MCF 10A (cell line): ENCODE data around the gene B4GALT2. TPM values are rescaled to one million over a fixed set of nuclear protein-coding genes. Genes with fewer than 3 reads are reported as not detected.

Experiments
- BruUV-seq: library from RNA; stranded (reverse); fragments of 400-500 nt; replicated peaks from 2 replicates; lab custom pipeline; 2021; lab: Mats Ljungman, UMichigan
- CTCF ChIA-PET: fragments of 300-600 bp; sonication (Branson Sonifier 250); formaldehyde crosslinking; extraction: SDS; loops from one replicate; lab custom pipeline; 2021; ENCODE audit warnings: antibody characterized with exemption, inconsistent platforms; lab: Yijun Ruan, JAX
- POLR2A ChIA-PET: fragments of 300-600, 350-650 bp; sonication (Branson Sonifier 250); formaldehyde crosslinking; extraction: SDS; loops from one replicate; lab custom pipeline; 2020; ENCODE audit warnings: antibody characterized with exemption, inconsistent platforms; lab: Yijun Ruan, JAX
- DNase-seq: peaks from one replicate; pipeline ENCODE4 v3.0.0-alpha.2; 2018; ENCODE audit not compliant: unreplicated experiment
- H3K27ac Mint-ChIP-seq: one replicate; pipeline ENCODE4 v1.8.0; 2022; ENCODE audit warnings: mild to moderate bottlenecking, low read depth, mixed read lengths; ENCODE audit not compliant: unreplicated experiment
- H3K27me3 Mint-ChIP-seq: one replicate; pipeline ENCODE4 v1.8.0; 2022; ENCODE audit warnings: mixed read lengths; ENCODE audit not compliant: insufficient read depth, unreplicated experiment
- H3K36me3 Mint-ChIP-seq: one replicate; pipeline ENCODE4 v1.8.0; 2022; ENCODE audit warnings: mild to moderate bottlenecking, moderate library complexity, mixed read lengths; ENCODE audit not compliant: insufficient read depth, unreplicated experiment
- H3K4me1 Mint-ChIP-seq: one replicate; pipeline ENCODE4 v1.8.0; 2022; ENCODE audit warnings: mixed read lengths; ENCODE audit not compliant: insufficient read depth, unreplicated experiment
- H3K4me3 Mint-ChIP-seq: one replicate; pipeline ENCODE4 v1.8.0; 2022; ENCODE audit warnings: mild to moderate bottlenecking, moderate library complexity, mixed read lengths; ENCODE audit not compliant: unreplicated experiment
- H3K9me3 Mint-ChIP-seq: one replicate; pipeline ENCODE4 v1.8.0; 2022; ENCODE audit warnings: mixed read lengths; ENCODE audit not compliant: unreplicated experiment
- CTCF ChIP-seq: fragments of 200-600 bp; IDR thresholded peaks from one replicate; pipeline ENCODE4 v1.8.0; 2022; ENCODE audit warnings: antibody characterized with exemption, mild to moderate bottlenecking; ENCODE audit not compliant: unreplicated experiment
- intact Hi-C: fragments of 100-400 bp; cut with micrococcal nuclease; formaldehyde crosslinking; loops from 2 replicates; pipeline ENCODE4 v1.14.1; 2022
- total RNA-seq: library from RNA; stranded (reverse); gene quantifications from 2 replicates; pipeline ENCODE4 v1.2.3, GENCODE V29; 2022

B4GALT2 gene
- total RNA-seq, 1 experiment from 2014 or later, result 68.4 TPM

- Mint-ChIP-seq H3K4me3 (no peak overlapping the region), H3K27ac (no peak overlapping the region), H3K27me3 (no peaks in the 10 kb centered on the region), H3K9me3 (no peaks in the 10 kb centered on the region), H3K36me3 (peaks cover 26% of the 10 kb centered on the region), H3K4me1 (peaks cover 30% of the 10 kb centered on the region)
- no TSS peak for BruUV-seq
- intact Hi-C loops, result no loop called here
- ChIA-PET CTCF (interaction anchor here (0.6 kb wide), 1 partner anchor 26 kb away, joined by 3 read pairs; no protein-coding TSS in a partner anchor), POLR2A (no interaction called here)
- no peak for TF ChIP-seq CTCF
- no peak for DNase-seq
Observed at GRCh38 chr1:43984855-43985254, 5.8 kb downstream of the B4GALT2 start.

- no peak for TF ChIP-seq CTCF
- Mint-ChIP-seq H3K27me3 (no peaks in the 10 kb centered on the region), H3K4me1 (peaks cover 21% of the 10 kb centered on the region), H3K36me3 (peaks cover 31% of the 10 kb centered on the region), H3K9me3 (no peaks in the 10 kb centered on the region), H3K27ac (peak overlapping the region; percentile 19), H3K4me3 (no peak overlapping the region)
- intact Hi-C loops, result no loop called here
- POLR2A ChIA-PET, result no interaction called here
- CTCF ChIA-PET, result interaction anchor here (0.5 to 0.6 kb wide), 2 partner anchors 13 to 612 kb away, joined by 3 to 4 read pairs; no protein-coding TSS in a partner anchor
- no TSS peak for BruUV-seq
- no peak for DNase-seq
Observed at GRCh38 chr1:43985984-43986595, 7.1 kb downstream of the B4GALT2 start.

GRCh38 chr1:43986712-43987111 lies 7.7 kb downstream of the B4GALT2 start:
- no peak overlapping the region for H3K27ac Mint-ChIP-seq
- ChIA-PET CTCF (interaction anchor here (0.6 to 1.2 kb wide), 2 partner anchors 12 to 62 kb away, joined by 3 to 6 read pairs; no protein-coding TSS in a partner anchor), POLR2A (no interaction called here)
- no peak for TF ChIP-seq CTCF
- H3K9me3 Mint-ChIP-seq, result no peaks in the 10 kb centered on the region
- H3K36me3 Mint-ChIP-seq, result peaks cover 37% of the 10 kb centered on the region
- BruUV-seq, result no TSS peak
- no peaks in the 10 kb centered on the region for H3K27me3 Mint-ChIP-seq
- no peak for DNase-seq
- H3K4me1 Mint-ChIP-seq, result peaks cover 18% of the 10 kb centered on the region
- intact Hi-C loops, result no loop called here
- no peak overlapping the region for H3K4me3 Mint-ChIP-seq

GRCh38 chr1:43987159-43987902 lies 8.3 kb downstream of the B4GALT2 start:
- no peak for TF ChIP-seq CTCF
- H3K9me3 Mint-ChIP-seq, result no peaks in the 10 kb centered on the region
- no peak overlapping the region for H3K4me3 Mint-ChIP-seq
- POLR2A ChIA-PET, result interaction anchor here (0.7 to 5.0 kb wide), 2 partner anchors 12 to 84 kb away, joined by 3 to 30 read pairs; partner anchors contain the start of gene ATP6V0B
- peaks cover 38% of the 10 kb centered on the region for H3K36me3 Mint-ChIP-seq
- CTCF ChIA-PET, result interaction anchor here (1.2 to 1.4 kb wide), 2 partner anchors 53 to 61 kb away, joined by 5 to 6 read pairs; no protein-coding TSS in a partner anchor
- no peaks in the 10 kb centered on the region for H3K27me3 Mint-ChIP-seq
- intact Hi-C loops, result no loop called here
- BruUV-seq, result no TSS peak
- peaks cover 13% of the 10 kb centered on the region for H3K4me1 Mint-ChIP-seq
- H3K27ac Mint-ChIP-seq, result no peak overlapping the region
- no peak for DNase-seq
